ENCODE measurements around the gene FAM229A.

DNA sequence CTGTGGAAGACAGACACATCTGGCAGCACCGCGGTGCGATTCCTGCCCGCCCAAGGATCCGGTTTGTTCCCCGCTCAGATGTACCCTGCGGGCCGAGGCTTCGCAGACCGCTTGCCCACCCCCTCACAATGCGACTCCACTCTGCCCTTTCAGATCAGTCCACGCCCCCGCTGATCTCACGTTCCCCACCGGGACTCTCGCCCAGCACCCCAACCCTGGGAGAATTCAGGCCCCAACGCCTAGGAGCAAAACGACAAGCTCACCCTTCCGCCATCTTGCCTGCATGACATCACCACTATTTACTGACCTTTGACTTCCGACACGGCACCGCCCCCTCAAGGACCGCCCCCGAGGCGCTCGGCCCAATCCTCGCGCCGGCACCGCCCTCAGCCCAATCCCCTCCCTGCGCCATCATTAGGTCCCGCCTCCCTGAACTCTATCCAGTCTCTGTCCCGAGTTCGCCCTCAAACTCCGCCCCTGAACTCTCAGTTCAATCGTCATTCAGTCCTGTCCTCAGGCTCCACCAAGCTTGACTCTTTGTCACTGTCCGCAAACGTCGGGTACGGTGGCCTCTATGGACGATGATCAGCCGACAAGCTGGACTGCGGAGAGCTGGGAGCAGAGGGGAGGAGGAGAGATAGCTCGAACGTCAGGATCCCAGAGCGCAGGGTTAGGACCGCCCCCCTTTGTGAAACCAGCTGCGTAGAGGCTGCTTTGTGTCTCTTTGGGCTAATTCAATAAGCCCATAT, 32.0 kb upstream of the FAM229A start, which contains the start of gene BSDC1:
- TF ChIP-seq TAF1 (IDR thresholded peaks at IDR 0.05; ENCODE audit: low read depth) (peak; percentile 74), NFIC (IDR thresholded peaks at IDR 0.05) (no peak), YY1 (IDR thresholded peaks at IDR 0.05; ENCODE audit: low read depth) (peak; percentile 97), RAD21 (IDR thresholded peaks at IDR 0.05; ENCODE audit: low read depth) (no peak), EP300 (IDR thresholded peaks at IDR 0.05; ENCODE audit: borderline replicate concordance) (0 out of 2 replicates have a peak, but pooled peaks have one; percentile 5), CEBPB (IDR thresholded peaks at IDR 0.05) (peak; percentile 23; the same call in 1 of the 2 replicates)
- TF ChIP-seq, protein P1, sequence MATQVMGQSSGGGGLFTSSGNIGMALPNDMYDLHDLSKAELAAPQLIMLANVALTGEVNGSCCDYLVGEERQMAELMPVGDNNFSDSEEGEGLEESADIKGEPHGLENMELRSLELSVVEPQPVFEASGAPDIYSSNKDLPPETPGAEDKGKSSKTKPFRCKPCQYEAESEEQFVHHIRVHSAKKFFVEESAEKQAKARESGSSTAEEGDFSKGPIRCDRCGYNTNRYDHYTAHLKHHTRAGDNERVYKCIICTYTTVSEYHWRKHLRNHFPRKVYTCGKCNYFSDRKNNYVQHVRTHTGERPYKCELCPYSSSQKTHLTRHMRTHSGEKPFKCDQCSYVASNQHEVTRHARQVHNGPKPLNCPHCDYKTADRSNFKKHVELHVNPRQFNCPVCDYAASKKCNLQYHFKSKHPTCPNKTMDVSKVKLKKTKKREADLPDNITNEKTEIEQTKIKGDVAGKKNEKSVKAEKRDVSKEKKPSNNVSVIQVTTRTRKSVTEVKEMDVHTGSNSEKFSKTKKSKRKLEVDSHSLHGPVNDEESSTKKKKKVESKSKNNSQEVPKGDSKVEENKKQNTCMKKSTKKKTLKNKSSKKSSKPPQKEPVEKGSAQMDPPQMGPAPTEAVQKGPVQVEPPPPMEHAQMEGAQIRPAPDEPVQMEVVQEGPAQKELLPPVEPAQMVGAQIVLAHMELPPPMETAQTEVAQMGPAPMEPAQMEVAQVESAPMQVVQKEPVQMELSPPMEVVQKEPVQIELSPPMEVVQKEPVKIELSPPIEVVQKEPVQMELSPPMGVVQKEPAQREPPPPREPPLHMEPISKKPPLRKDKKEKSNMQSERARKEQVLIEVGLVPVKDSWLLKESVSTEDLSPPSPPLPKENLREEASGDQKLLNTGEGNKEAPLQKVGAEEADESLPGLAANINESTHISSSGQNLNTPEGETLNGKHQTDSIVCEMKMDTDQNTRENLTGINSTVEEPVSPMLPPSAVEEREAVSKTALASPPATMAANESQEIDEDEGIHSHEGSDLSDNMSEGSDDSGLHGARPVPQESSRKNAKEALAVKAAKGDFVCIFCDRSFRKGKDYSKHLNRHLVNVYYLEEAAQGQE (IDR thresholded peaks at IDR 0.05; ENCODE audit: low read depth), result 0 out of 2 replicates have a peak, but pooled peaks have one; percentile 15

Measured in Ishikawa (cell line).